ENCODE measurements around the gene ADGRL3.
"Not testable (repeated sequence)": the region's sequence is repeated elsewhere in the genome, so short reads cannot be mapped to it uniquely, and the experiment has no call there.

The ADGRL3 gene

DNA sequence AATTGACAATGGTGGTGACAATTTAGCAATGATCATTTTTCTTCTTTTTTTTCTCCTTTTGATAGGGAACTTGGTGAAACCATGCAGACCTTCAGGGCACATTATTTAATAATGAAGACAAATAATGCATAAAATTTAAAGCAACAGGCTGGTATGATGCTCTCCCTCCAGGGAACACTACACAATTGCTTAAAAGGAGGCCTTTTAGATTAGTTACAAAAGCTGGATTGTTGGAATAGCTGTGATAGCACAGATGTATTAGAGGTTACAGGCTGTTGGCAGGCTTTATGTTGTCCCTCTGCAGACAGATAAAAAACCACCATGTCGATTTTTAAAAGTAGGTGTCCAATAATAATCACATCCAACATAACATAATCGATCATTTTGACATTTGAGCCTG lies 307.0 kb downstream of the ADGRL3 start:
- H3K27ac ChIP-seq (ENCODE audit: low read depth, low read length): no peak overlapping the region
- H3K9me3 ChIP-seq (ENCODE audit: low read length): no peaks in the 10 kb centered on the region
- H3K36me3 ChIP-seq (ENCODE audit: insufficient read depth, low read length): no peaks in the 10 kb centered on the region
- no peak overlapping the region for H3K4me3 ChIP-seq (ENCODE audit: low read depth in 1 of 2, low read length in 2 of 2)
- H3K9ac ChIP-seq (ENCODE audit: low read length): no peak overlapping the region
- H3K27me3 ChIP-seq (ENCODE audit: control insufficient read depth in 1 of 2, insufficient read depth in 2 of 2, low read length in 2 of 2): no peaks in the 10 kb centered on the region
- H3K4me1 ChIP-seq (ENCODE audit: insufficient read depth, low read length): no peaks in the 10 kb centered on the region

DNA sequence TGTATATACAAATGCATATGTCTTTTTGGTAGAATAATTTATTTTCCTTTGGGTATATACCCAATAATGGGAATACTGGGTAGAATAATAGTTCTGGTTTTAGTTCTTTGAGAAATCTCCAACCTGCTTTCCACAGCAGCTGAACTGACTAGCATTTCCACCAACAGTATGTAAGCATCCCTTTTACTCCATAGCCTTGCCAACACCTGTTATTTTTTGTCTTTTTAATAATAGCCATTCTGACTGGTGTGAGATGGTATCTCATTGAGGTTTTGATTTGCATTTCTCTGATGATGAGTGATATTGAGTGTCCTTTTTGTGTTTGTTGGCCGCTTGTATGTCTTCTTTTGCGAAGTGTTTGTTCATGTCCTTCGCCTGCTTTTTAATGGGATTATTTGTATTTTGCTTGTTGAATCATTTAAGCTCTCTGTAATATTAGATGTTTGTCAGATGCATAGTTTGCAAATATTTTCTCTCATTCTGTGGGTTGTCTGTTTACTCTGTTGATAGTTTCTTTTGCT lies 309.7 kb downstream of the ADGRL3 start:
- H3K27me3 ChIP-seq (ENCODE audit: control insufficient read depth in 1 of 2, insufficient read depth in 2 of 2, low read length in 2 of 2); H3K4me3 ChIP-seq (ENCODE audit: low read depth in 1 of 2, low read length in 2 of 2); H3K4me1 ChIP-seq (ENCODE audit: insufficient read depth, low read length); H3K27ac ChIP-seq (ENCODE audit: low read depth, low read length); H3K36me3 ChIP-seq (ENCODE audit: insufficient read depth, low read length); H3K9ac ChIP-seq (ENCODE audit: low read length); H3K9me3 ChIP-seq (ENCODE audit: low read length): not testable (repeated sequence)

DNA sequence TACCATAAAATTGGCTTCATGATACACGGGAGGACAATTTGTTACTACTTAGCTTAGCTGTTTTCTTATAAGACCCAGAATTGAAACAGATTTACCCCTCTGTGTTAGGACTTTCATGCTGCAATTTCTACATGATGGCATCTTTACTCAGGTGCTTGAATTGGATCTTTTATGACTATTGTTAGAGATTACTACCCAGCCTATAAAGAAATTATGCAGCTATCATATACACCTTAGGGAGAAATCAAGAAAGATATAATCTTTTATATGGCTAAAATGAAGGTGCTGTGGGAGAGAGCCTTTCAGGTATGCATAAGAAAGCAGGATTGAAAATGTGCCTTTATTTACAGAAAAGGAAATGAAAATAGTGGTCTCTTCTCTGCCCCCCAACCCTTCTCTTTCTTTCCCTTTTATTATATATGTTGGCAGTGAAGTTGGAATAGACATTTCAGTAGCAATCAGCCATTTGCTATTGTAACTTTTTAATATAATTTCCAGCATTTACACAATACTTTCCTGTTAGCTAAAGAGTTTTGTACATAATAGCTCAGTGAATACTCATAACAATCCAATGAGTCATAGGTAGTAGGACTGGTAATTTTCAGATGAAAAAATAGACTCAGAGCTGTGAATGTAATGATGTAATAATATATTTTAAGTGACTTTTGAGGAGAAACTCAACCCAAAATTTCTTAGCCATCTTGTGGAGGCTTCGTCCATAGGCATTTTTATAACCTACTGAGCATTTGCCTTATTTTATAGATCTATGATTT lies 311.8 kb downstream of the ADGRL3 start:
- no peaks in the 10 kb centered on the region for H3K9me3 ChIP-seq (ENCODE audit: low read length)
- no peaks in the 10 kb centered on the region for H3K36me3 ChIP-seq (ENCODE audit: insufficient read depth, low read length)
- H3K4me3 ChIP-seq (ENCODE audit: low read depth in 1 of 2, low read length in 2 of 2): no peak overlapping the region
- H3K9ac ChIP-seq (ENCODE audit: low read length): no peak overlapping the region
- no peaks in the 10 kb centered on the region for H3K4me1 ChIP-seq (ENCODE audit: insufficient read depth, low read length)
- H3K27me3 ChIP-seq (ENCODE audit: control insufficient read depth in 1 of 2, insufficient read depth in 2 of 2, low read length in 2 of 2): no peaks in the 10 kb centered on the region
- no peak overlapping the region for H3K27ac ChIP-seq (ENCODE audit: low read depth, low read length)

DNA sequence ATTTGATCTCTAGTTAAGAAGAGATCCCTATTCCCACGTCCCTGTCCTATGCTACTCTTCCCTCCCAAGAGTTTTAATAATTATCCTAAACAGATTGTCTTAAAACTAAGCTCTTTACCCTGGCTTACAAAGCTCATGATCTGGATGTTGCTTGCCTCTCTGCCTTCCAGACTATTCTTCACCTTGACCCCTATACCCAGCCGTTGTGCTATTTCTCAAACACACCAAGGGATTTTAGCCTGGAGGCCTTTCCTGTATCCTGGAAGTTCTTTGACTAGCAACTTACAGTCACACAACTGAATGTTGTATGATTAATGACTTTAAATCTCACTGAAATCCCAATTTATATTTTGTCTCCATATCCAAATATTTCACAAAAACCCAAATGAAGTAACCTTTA lies 314.9 kb downstream of the ADGRL3 start:
- Histone ChIP-seq H3K9ac (ENCODE audit: low read length) (no peak overlapping the region), H3K27ac (ENCODE audit: low read depth, low read length) (no peak overlapping the region), H3K36me3 (ENCODE audit: insufficient read depth, low read length) (no peaks in the 10 kb centered on the region), H3K4me3 (ENCODE audit: low read depth in 1 of 2, low read length in 2 of 2) (no peak overlapping the region), H3K27me3 (ENCODE audit: control insufficient read depth in 1 of 2, insufficient read depth in 2 of 2, low read length in 2 of 2) (no peaks in the 10 kb centered on the region), H3K4me1 (ENCODE audit: insufficient read depth, low read length) (no peaks in the 10 kb centered on the region), H3K9me3 (ENCODE audit: low read length) (no peaks in the 10 kb centered on the region)

DNA sequence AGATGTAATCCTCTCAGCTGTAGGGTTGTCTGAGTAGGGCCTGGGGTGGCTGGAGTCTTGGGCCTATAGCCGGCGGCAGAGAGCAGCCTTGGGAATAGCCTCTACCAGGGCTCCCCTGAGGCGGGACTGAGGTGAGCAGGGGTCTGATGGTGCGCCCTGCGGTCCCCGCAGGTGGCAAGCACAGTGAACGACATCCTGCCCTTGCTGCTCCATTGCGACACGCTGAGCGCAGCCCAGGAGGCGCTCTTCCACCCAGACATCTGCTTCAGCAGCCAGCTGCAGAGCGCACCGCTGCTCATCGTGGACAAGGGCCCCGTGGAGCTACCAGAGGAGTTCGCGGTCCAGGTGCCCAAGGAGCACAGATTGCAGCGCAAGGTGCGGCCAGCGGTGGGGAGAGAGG lies 317.0 kb downstream of the ADGRL3 start:
- Histone ChIP-seq H3K27ac (ENCODE audit: low read depth, low read length) (no peak overlapping the region), H3K4me3 (ENCODE audit: low read depth in 1 of 2, low read length in 2 of 2) (no peak overlapping the region), H3K9me3 (ENCODE audit: low read length) (no peaks in the 10 kb centered on the region), H3K36me3 (ENCODE audit: insufficient read depth, low read length) (no peaks in the 10 kb centered on the region), H3K27me3 (ENCODE audit: control insufficient read depth in 1 of 2, insufficient read depth in 2 of 2, low read length in 2 of 2) (no peaks in the 10 kb centered on the region), H3K4me1 (ENCODE audit: insufficient read depth, low read length) (no peaks in the 10 kb centered on the region), H3K9ac (ENCODE audit: low read length) (no peak overlapping the region)

DNA sequence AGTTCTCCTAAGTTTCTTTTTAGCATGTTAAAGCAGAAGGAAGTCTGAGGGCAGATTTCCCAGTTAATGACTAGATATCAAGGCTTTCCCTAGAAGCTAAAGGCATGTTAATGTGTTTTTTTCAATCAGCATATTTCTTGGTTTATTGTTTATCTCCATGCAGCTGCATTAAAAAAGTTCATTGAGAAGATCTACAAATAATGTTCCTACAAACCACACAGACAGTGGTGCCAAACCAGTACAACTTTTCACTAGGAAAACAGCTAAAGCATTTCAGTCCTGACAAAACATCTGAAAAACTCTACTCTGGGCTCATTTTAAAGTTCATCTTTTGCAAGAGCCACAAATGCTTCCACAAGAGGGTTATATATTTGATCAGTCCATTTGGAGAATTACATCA lies 320.0 kb downstream of the ADGRL3 start:
- H3K36me3 ChIP-seq (ENCODE audit: insufficient read depth, low read length): no peaks in the 10 kb centered on the region
- no peak overlapping the region for H3K4me3 ChIP-seq (ENCODE audit: low read depth in 1 of 2, low read length in 2 of 2)
- H3K27me3 ChIP-seq (ENCODE audit: control insufficient read depth in 1 of 2, insufficient read depth in 2 of 2, low read length in 2 of 2): no peaks in the 10 kb centered on the region
- no peak overlapping the region for H3K27ac ChIP-seq (ENCODE audit: low read depth, low read length)
- no peaks in the 10 kb centered on the region for H3K4me1 ChIP-seq (ENCODE audit: insufficient read depth, low read length)
- no peak overlapping the region for H3K9ac ChIP-seq (ENCODE audit: low read length)
- H3K9me3 ChIP-seq (ENCODE audit: low read length): no peaks in the 10 kb centered on the region

DNA sequence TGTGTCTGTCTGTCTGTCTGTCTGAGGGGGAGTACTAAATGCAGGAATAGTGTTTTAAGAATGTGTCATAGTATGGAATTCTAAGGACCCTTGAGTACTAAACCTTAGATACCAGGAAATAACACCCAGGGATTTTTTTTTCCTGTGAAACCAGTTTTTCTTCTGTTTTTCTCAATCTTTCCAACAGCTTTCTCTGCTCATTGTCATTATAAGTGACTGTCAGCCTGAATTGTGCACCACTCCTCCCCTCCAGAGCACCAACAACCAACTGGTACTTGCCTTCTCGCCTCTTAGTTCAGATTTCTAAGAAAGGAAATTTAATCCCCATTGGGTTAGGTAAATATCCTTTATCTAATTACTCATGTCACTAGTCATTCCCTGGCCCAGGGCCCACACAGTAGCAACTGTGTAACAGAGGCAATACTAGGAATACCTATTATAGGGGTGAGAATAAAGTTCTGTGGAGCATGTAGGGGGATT lies 320.6 kb downstream of the ADGRL3 start:
- Histone ChIP-seq H3K4me1 (ENCODE audit: insufficient read depth, low read length) (no peaks in the 10 kb centered on the region), H3K9me3 (ENCODE audit: low read length) (no peaks in the 10 kb centered on the region), H3K36me3 (ENCODE audit: insufficient read depth, low read length) (no peaks in the 10 kb centered on the region), H3K4me3 (ENCODE audit: low read depth in 1 of 2, low read length in 2 of 2) (no peak overlapping the region), H3K9ac (ENCODE audit: low read length) (no peak overlapping the region), H3K27ac (ENCODE audit: low read depth, low read length) (no peak overlapping the region), H3K27me3 (ENCODE audit: control insufficient read depth in 1 of 2, insufficient read depth in 2 of 2, low read length in 2 of 2) (no peaks in the 10 kb centered on the region)

DNA sequence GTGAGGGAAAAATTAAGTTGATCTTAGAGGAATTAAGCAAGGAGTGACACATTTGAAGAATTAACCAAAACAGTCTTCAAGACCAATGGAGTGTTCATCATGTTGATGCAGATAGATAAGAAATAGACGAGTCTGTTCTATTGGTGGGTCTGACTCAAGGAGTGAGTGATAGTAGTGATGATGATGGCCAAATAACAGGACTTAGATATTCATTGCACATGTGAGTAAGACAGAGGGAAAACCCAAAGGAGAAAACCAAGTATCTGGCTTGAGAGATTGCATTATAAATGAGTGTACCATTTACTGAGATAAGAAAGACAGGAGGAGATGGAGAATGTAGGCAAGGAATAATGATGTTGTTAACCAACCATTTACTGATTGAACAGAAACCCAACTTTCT lies 321.3 kb downstream of the ADGRL3 start:
- no peak overlapping the region for H3K4me3 ChIP-seq (ENCODE audit: low read depth in 1 of 2, low read length in 2 of 2)
- H3K9ac ChIP-seq (ENCODE audit: low read length): no peak overlapping the region
- H3K4me1 ChIP-seq (ENCODE audit: insufficient read depth, low read length): no peaks in the 10 kb centered on the region
- no peak overlapping the region for H3K27ac ChIP-seq (ENCODE audit: low read depth, low read length)
- H3K9me3 ChIP-seq (ENCODE audit: low read length): no peaks in the 10 kb centered on the region
- no peaks in the 10 kb centered on the region for H3K27me3 ChIP-seq (ENCODE audit: control insufficient read depth in 1 of 2, insufficient read depth in 2 of 2, low read length in 2 of 2)
- no peaks in the 10 kb centered on the region for H3K36me3 ChIP-seq (ENCODE audit: insufficient read depth, low read length)

DNA sequence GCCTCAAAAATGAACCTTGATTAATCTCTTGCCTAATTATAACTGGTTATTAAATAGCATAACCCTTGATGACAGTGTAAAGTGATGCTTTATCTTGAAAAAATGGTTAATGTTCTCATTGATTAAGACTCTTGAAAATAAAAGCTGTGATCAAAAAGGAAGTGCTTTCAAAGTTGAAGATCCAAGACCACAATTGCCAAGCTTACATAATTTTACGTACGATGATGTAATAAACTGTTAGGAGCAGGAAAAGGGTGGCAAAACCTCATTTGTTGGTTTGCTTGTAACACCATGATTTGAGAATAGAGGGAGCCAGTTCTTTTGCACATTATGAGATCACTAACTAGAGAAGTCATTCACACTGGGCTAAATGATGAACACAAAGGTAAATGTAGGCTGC lies 322.2 kb downstream of the ADGRL3 start:
- Histone ChIP-seq H3K27ac (ENCODE audit: low read depth, low read length) (no peak overlapping the region), H3K9me3 (ENCODE audit: low read length) (no peaks in the 10 kb centered on the region), H3K36me3 (ENCODE audit: insufficient read depth, low read length) (no peaks in the 10 kb centered on the region), H3K27me3 (ENCODE audit: control insufficient read depth in 1 of 2, insufficient read depth in 2 of 2, low read length in 2 of 2) (no peaks in the 10 kb centered on the region), H3K4me1 (ENCODE audit: insufficient read depth, low read length) (no peaks in the 10 kb centered on the region), H3K9ac (ENCODE audit: low read length) (no peak overlapping the region), H3K4me3 (ENCODE audit: low read depth in 1 of 2, low read length in 2 of 2) (no peak overlapping the region)

DNA sequence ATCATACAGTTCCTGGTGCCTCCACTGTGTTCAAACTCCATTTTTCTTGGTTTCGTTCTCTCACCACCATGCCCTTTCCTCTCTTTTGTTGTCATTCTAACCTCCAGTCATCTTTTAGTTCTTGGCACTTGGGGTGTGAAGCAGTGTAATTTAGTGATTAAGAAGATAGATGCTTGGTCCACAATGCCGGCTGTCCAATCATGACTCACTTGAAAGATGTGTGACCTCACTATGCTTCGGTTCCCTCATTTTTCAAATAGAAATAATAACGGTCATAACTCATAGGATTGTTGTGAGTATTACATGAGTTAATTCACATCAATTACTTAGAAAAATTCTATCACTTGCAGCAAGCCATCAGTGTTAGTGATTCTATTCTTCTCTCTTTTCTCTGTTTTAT lies 327.8 kb downstream of the ADGRL3 start:
- H3K4me3 ChIP-seq (ENCODE audit: low read depth in 1 of 2, low read length in 2 of 2): no peak overlapping the region
- H3K36me3 ChIP-seq (ENCODE audit: insufficient read depth, low read length): no peaks in the 10 kb centered on the region
- no peaks in the 10 kb centered on the region for H3K4me1 ChIP-seq (ENCODE audit: insufficient read depth, low read length)
- H3K27ac ChIP-seq (ENCODE audit: low read depth, low read length): no peak overlapping the region
- H3K9ac ChIP-seq (ENCODE audit: low read length): no peak overlapping the region
- H3K9me3 ChIP-seq (ENCODE audit: low read length): no peaks in the 10 kb centered on the region
- H3K27me3 ChIP-seq (ENCODE audit: control insufficient read depth in 1 of 2, insufficient read depth in 2 of 2, low read length in 2 of 2): no peaks in the 10 kb centered on the region

DNA sequence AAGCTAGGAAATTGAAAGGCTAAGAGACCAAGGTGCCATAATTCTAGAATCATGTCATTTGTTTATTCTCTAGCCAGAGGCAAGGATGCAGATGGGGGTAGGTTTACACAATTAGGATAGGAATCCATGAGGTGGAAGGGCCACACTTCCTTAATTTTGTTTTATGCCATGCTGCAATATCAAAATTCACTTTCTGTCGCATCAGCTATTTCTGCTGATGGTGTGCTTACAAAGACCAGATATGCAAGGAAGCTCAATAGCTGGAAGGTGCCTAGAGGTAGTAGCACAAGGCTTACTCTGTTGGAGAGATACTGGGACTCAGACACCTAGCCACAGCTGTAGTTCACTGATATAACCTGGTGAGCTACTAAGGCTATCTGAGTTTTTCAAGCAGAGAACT lies 328.5 kb downstream of the ADGRL3 start:
- Histone ChIP-seq H3K4me3 (ENCODE audit: low read depth in 1 of 2, low read length in 2 of 2) (no peak overlapping the region), H3K4me1 (ENCODE audit: insufficient read depth, low read length) (no peaks in the 10 kb centered on the region), H3K9ac (ENCODE audit: low read length) (no peak overlapping the region), H3K36me3 (ENCODE audit: insufficient read depth, low read length) (no peaks in the 10 kb centered on the region), H3K9me3 (ENCODE audit: low read length) (no peaks in the 10 kb centered on the region), H3K27me3 (ENCODE audit: control insufficient read depth in 1 of 2, insufficient read depth in 2 of 2, low read length in 2 of 2) (no peaks in the 10 kb centered on the region), H3K27ac (ENCODE audit: low read depth, low read length) (no peak overlapping the region)

DNA sequence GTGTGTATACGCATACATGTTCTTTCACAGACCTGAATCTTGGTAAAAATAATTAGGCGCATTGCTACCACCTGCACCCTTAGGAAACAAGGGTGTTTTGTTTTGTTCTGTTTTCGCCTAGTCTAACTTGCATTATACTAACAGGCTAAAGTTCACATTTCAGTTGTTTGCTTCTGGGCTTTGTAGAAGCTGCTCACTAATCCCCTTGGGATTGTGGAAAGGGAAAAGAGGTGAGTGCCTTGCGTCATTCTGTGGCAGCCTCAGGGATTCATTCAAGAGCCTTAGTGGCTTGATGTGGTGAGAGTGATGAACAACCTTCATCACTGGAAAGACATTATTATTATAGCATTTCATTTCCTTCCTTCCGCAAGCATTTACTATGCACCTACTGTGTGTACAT lies 331.1 kb downstream of the ADGRL3 start:
- no peak overlapping the region for H3K4me3 ChIP-seq (ENCODE audit: low read depth in 1 of 2, low read length in 2 of 2)
- no peak overlapping the region for H3K9ac ChIP-seq (ENCODE audit: low read length)
- no peaks in the 10 kb centered on the region for H3K36me3 ChIP-seq (ENCODE audit: insufficient read depth, low read length)
- H3K27me3 ChIP-seq (ENCODE audit: control insufficient read depth in 1 of 2, insufficient read depth in 2 of 2, low read length in 2 of 2): no peaks in the 10 kb centered on the region
- H3K4me1 ChIP-seq (ENCODE audit: insufficient read depth, low read length): no peaks in the 10 kb centered on the region
- H3K27ac ChIP-seq (ENCODE audit: low read depth, low read length): no peak overlapping the region
- H3K9me3 ChIP-seq (ENCODE audit: low read length): no peaks in the 10 kb centered on the region

All from muscle layer of colon (tissue), 2 donors.